Mucosa of descending colon (tissue), 3 donors: ENCODE measurements around the gene TSHZ3. TPM values are rescaled to one million over a fixed set of nuclear protein-coding genes. Genes with fewer than 3 reads are reported as not detected.

ENCODE experiments used
- ATAC-seq: fragments of 200-7000 bp; cut with Tn5 transposase; one replicate; pipeline ENCODE4 v1.9.1; 2020; ENCODE audit warnings: mild to moderate bottlenecking, moderate library complexity
- DNase-seq, 3 donors: peaks; one replicate each; pipeline ENCODE4 v3.0.0-alpha.2; 2020
- H3K36me3 ChIP-seq: fragments of 200-600 bp; one replicate; pipeline ENCODE4 v1.8.0; 2021; ENCODE audit warnings: low read depth, mild to moderate bottlenecking
- H3K4me1 ChIP-seq: fragments of 200-600 bp; one replicate; pipeline ENCODE4 v1.8.0; 2021; ENCODE audit warnings: low read depth, mild to moderate bottlenecking
- H3K4me3 ChIP-seq: fragments of 200-600 bp; one replicate; pipeline ENCODE4 v1.8.0; 2021; ENCODE audit warnings: mild to moderate bottlenecking
- H3K9me3 ChIP-seq: fragments of 200-600 bp; one replicate; pipeline ENCODE4 v1.8.0; 2021; ENCODE audit warnings: mild to moderate bottlenecking
- intact Hi-C, 2 donors: fragments of 100-400 bp; cut with DNase I in 1 of 2; cut with micrococcal nuclease in 1 of 2; formaldehyde crosslinking; loops; one replicate each; pipeline versions ENCODE4 v1.11.0 to v1.11.1; 2022; cut with DNase I, micrococcal nuclease
- total RNA-seq, 3 donors: library from RNA; stranded (reverse); fragmentation: NEBNext Ultra II Directional in 2 of 3; extraction: Animal tissue kit (Norgen Biotek cat#: 25700) in 2 of 3; gene quantifications; one replicate each; pipeline versions ENCODE4 v1.2.1 to v1.2.4, GENCODE V29; 2021 to 2023
- TF ChIP-seq, protein P1 (sequence below): fragments of 200-600 bp; IDR thresholded peaks from one replicate; pipeline ENCODE4 v1.8.0; 2022; ENCODE audit warnings: antibody characterized with exemption, mild to moderate bottlenecking
- donor health status: DM: no; HTN: no; CAD: no; lungs with moderate emphysema.
- donor health status: DM: no; HTN: no; CAD: no.
- donor health status: DM: no; HTN: yes; CAD: no.

The TSHZ3 gene
- total RNA-seq, 3 donors from 2014 or later: 1.6 to 32.1 (median 5.2) TPM

DNA sequence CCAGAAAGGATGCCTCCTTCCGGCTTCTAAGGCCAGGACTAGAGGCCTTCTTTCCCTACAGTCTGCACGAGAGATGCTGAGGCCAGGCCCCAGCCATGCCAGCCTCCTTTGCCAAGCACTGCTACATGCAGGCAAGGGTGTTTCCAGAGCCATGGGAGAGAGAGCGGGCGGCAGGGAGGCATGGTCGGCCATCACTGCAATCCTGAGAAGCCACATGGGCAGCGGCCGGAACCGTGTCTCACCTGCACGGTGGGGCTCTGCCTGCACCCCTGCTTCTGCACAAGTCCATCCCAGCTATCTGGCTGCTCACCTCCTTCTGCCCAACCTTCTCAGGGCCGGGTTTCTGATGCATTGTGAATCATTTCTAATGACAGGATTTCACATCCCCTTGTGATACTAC is 35.1 kb downstream of the TSHZ3 start:
- no peak overlapping the region for H3K4me3 ChIP-seq
- no peak for ATAC-seq
- no peaks in the 10 kb centered on the region for H3K9me3 ChIP-seq
- no peaks in the 10 kb centered on the region for H3K4me1 ChIP-seq
- intact Hi-C loops: no loop called here
- DNase-seq: no peak
- H3K36me3 ChIP-seq: no peaks in the 10 kb centered on the region
- TF ChIP-seq, protein P1, sequence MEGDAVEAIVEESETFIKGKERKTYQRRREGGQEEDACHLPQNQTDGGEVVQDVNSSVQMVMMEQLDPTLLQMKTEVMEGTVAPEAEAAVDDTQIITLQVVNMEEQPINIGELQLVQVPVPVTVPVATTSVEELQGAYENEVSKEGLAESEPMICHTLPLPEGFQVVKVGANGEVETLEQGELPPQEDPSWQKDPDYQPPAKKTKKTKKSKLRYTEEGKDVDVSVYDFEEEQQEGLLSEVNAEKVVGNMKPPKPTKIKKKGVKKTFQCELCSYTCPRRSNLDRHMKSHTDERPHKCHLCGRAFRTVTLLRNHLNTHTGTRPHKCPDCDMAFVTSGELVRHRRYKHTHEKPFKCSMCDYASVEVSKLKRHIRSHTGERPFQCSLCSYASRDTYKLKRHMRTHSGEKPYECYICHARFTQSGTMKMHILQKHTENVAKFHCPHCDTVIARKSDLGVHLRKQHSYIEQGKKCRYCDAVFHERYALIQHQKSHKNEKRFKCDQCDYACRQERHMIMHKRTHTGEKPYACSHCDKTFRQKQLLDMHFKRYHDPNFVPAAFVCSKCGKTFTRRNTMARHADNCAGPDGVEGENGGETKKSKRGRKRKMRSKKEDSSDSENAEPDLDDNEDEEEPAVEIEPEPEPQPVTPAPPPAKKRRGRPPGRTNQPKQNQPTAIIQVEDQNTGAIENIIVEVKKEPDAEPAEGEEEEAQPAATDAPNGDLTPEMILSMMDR: no peak

DNA sequence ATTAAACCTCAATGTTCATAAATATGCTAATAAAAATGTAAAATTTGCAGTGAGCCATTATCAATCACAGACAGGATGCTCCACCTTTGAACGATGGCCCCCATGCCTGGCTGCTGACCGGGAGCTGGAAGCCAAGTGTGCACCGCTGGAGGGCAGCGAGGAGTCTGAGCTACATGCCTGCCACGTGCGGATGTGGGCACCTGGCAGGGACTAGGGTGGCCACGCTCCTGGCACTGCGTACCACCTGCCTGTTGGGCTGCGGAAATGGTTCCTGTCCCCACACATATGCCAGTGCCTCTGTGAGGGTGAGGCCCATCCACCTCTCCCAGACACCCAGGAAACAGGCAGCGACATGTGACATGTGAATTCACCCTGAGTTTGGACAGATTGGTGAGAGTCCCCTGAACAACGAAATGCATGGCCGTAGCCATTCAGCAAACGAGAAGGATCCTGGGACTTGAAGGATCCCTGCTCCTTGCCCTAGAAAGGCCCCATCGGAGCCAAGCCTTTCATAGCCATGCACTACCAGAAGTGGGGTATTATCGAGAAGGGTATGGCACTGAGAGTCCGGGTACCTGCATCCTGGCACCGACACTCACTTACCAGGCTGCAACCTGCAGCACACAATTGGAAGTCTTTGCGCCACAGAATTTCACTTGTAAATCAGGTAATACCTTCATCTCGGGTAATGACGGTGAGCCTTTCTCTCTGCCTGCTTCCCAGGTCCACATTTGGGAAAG is 35.8 kb downstream of the TSHZ3 start:
- intact Hi-C loops: no loop called here
- no peaks in the 10 kb centered on the region for H3K4me1 ChIP-seq
- no peak overlapping the region for H3K4me3 ChIP-seq
- no peaks in the 10 kb centered on the region for H3K36me3 ChIP-seq
- no peaks in the 10 kb centered on the region for H3K9me3 ChIP-seq
- ATAC-seq (no peak), DNase-seq (no peak)
- TF ChIP-seq, protein P1: no peak

DNA sequence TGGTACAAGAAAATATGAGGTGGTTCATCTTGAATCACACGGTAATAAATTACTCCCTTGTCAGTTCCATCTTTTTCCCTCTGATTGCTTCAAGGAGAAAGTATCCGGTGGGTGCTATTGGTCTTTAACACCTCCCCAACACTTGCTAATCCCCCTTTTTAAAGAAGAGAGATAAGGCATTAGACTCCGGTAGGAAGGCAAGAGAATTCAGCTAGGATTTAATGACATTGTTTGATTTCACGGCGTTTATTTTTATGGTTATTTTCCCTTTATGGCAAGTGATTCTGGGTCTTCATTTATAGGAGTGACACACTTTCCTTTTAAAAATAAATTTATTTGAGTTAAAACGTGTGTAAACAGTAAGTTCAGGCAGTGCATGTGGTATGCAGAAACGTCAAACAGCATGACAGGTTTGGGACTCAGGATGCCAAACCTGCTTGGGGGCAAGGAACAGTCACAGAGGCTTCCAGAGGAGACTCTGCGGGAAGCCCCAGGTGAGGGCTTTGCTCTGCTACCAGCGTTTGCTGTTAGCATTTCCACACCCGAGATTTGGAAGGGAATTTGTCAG is 36.5 kb downstream of the TSHZ3 start:
- Histone ChIP-seq H3K4me1 (no peaks in the 10 kb centered on the region), H3K4me3 (no peak overlapping the region), H3K36me3 (no peaks in the 10 kb centered on the region), H3K9me3 (no peaks in the 10 kb centered on the region)
- intact Hi-C loops: no loop called here
- ATAC-seq (no peak), DNase-seq (no peak)
- TF ChIP-seq, protein P1: no peak

DNA sequence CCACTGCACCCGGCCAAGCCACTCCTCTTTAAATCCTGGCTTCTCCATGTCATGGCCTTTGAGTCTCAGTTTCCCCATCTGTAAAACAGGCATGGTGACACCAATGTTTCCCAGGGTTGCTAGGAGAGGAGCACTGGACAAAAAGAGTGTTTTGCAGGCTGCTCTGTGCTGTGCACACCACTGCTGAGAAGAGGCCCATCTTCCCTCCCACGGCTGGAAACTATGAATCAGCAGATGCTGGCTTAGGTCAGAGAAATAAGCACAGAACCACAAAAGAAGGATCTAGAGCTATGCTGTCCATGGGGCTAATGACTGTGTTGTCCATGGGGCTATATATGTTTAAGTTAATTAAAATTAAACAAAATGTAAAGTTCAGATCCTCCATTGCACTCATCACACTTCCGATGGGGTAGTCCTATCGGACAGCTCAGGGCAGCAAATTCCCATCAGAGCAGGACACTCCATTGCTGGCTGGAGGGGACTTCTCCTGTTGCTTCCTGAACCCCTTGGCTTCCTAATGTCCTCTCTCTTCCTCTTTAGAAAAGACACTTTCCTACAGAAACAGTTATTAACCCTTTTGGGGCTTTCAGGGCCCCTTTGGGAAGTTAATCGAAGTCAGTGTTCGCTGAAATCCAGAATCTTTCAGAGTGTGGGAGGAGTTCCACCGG is 37.1 kb downstream of the TSHZ3 start:
- peak in 1 of 3 donors; percentile 21 for DNase-seq
- no peaks in the 10 kb centered on the region for H3K9me3 ChIP-seq
- H3K36me3 ChIP-seq: no peaks in the 10 kb centered on the region
- TF ChIP-seq, protein P1: no peak
- H3K4me3 ChIP-seq: no peak overlapping the region
- intact Hi-C loops: no loop called here
- peak; percentile 14 for ATAC-seq
- no peaks in the 10 kb centered on the region for H3K4me1 ChIP-seq

DNA sequence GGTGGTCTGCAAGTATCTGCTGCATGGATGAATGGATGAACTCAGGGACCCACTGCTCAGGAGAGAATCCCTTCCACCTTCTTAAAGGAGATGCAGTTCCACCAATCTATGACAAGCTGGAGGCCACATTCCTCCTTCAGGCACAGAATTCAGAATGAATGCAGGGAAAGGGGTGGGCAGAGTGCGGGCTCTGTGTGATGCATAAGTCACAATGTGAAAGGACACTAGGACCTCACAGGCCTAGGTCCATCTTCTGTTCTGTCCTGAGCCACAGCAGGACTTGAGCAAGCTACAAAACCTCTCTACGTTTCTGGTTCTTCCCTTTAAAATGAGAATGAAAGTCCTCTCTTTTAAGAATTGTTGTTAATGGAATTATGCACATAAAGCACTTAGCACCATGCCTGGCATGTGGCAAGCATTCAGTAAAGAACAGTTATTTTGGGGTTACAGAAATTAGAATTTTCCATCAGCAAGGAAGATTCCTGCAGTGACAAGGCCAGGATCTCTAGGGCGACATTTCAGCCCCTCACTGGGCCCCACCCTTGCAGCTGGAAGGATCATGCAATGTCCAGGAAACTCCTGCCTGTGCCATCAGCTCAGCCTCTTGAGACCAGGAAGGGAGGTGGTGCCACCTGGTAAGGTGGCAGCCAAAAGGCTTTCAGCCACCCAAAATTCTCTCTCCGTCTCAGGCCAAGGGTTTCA is 38.7 kb downstream of the TSHZ3 start:
- DNase-seq: no peak
- intact Hi-C loops: no loop called here
- no peaks in the 10 kb centered on the region for H3K9me3 ChIP-seq
- no peaks in the 10 kb centered on the region for H3K36me3 ChIP-seq
- no peak overlapping the region for H3K4me3 ChIP-seq
- no peaks in the 10 kb centered on the region for H3K4me1 ChIP-seq
- no peak for ATAC-seq
- TF ChIP-seq, protein P1: no peak
